Peyer's patch (tissue), 4 donors: ENCODE data around the gene RARB. TPM values are rescaled to one million over a fixed set of nuclear protein-coding genes. Genes with fewer than 3 reads are reported as not detected.

Experiments used
- DNase-seq, 3 donors: peaks; one replicate each; pipeline ENCODE4 v3.0.0-alpha.2; 2017 to 2019
- H3K27ac ChIP-seq, 4 donors: fragments of 200-600 bp; sonication (generic); one replicate each; pipeline ENCODE4 v1.5.1; 2016 to 2019
- H3K27me3 ChIP-seq, 2 donors: fragments of 200-600 bp; sonication (generic); one replicate each; pipeline ENCODE4 v1.5.1; 2019
- H3K36me3 ChIP-seq, 3 donors: fragments of 200-600 bp; sonication (generic); one replicate each; pipeline ENCODE4 v1.5.1; 2016 to 2019
- H3K4me1 ChIP-seq, 4 donors: fragments of 200-600 bp; sonication (generic); one replicate each; pipeline ENCODE4 v1.5.1; 2016 to 2019
- H3K4me3 ChIP-seq, 4 donors: fragments of 200-600 bp; sonication (generic); 1 replicate in 3 of 4; 2 replicates in 1 of 4; pipeline ENCODE4 v1.5.1; 2016 to 2019; ENCODE audit warnings: mild to moderate bottlenecking in 1 of 4
- H3K9me3 ChIP-seq, 4 donors: fragments of 200-600 bp; sonication (generic); one replicate each; pipeline ENCODE4 v1.5.1; 2016 to 2019; ENCODE audit warnings: mild to moderate bottlenecking in 1 of 4
- POLR2A ChIP-seq, 2 donors: fragments of 450-650 bp; IDR thresholded peaks; one replicate each; pipeline ENCODE4 v1.5.1; 2017; ENCODE audit warnings: antibody characterized with exemption in 2 of 2, mild to moderate bottlenecking in 2 of 2, moderate library complexity in 2 of 2
- total RNA-seq, 4 donors: library from RNA; depleted of rRNA; stranded (reverse); fragments of >200 nt; gene quantifications; one replicate each; pipeline ENCODE4 v1.1.0, GENCODE V29; 2016
- TF ChIP-seq, protein P1 (sequence below), 6 experiments: fragments of 450-650 bp in 4 of 6; fragments of 200-600 bp in 2 of 6; sonication (generic) in 1 of 6; IDR thresholded peaks; one replicate each; pipeline ENCODE4 v1.5.1; 2017 to 2019; ENCODE audit warnings: antibody characterized with exemption in 6 of 6, mild to moderate bottlenecking in 3 of 6, moderate library complexity in 1 of 6

RARB gene
- total RNA-seq, 4 donors from 2014 or later, result 0.53 to 4.1 (median 2.9) TPM

DNA sequence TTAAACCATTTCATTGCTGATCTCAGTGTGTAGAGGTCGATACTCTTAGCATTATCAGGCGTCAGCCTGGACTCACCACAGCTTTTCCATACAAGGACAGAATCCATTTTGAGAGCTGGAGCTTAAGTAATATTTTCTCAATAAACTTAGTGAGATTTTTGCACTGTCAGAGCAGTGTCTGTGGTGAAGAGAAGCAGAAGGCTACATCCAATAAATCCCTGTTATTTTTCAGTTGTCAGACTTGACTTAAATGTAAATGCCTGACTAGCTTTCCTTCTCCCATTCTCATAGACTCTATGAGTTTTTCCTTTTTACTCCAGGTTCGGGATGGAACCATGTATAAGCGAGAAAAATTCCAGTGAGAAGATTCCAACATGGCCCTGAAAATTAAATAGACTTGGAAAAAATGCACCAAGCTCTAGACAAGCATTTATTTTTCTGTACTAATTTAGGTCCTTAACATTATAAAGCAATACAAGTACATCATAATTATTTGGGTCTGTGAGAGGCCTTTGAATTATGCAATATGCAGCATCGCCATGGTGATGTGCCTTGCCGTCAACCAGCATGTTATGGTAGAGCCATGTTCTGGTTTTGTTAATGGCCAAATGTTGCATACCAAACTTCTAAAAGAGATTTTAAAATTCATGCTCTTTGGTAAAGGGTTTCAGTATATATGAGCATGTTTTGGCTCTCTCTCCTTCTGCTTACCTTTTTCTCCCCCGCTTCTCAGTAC is 62.0 kb downstream of the RARB start:
- H3K4me1 ChIP-seq, result no peaks in the 10 kb centered on the region
- H3K36me3 ChIP-seq, result no peaks in the 10 kb centered on the region
- TF ChIP-seq, protein P1, sequence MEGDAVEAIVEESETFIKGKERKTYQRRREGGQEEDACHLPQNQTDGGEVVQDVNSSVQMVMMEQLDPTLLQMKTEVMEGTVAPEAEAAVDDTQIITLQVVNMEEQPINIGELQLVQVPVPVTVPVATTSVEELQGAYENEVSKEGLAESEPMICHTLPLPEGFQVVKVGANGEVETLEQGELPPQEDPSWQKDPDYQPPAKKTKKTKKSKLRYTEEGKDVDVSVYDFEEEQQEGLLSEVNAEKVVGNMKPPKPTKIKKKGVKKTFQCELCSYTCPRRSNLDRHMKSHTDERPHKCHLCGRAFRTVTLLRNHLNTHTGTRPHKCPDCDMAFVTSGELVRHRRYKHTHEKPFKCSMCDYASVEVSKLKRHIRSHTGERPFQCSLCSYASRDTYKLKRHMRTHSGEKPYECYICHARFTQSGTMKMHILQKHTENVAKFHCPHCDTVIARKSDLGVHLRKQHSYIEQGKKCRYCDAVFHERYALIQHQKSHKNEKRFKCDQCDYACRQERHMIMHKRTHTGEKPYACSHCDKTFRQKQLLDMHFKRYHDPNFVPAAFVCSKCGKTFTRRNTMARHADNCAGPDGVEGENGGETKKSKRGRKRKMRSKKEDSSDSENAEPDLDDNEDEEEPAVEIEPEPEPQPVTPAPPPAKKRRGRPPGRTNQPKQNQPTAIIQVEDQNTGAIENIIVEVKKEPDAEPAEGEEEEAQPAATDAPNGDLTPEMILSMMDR (IDR thresholded peaks at IDR 0.05), result no peak
- TF ChIP-seq POLR2A (IDR thresholded peaks at IDR 0.05), result no peak
- DNase-seq, result no peak
- peaks cover 0 to 17% (median 0%) of the 10 kb centered on the region in 4 donors for H3K9me3 ChIP-seq
- no peaks in the 10 kb centered on the region for H3K27me3 ChIP-seq
- H3K4me3 ChIP-seq, result no peak overlapping the region
- no peak overlapping the region for H3K27ac ChIP-seq

DNA sequence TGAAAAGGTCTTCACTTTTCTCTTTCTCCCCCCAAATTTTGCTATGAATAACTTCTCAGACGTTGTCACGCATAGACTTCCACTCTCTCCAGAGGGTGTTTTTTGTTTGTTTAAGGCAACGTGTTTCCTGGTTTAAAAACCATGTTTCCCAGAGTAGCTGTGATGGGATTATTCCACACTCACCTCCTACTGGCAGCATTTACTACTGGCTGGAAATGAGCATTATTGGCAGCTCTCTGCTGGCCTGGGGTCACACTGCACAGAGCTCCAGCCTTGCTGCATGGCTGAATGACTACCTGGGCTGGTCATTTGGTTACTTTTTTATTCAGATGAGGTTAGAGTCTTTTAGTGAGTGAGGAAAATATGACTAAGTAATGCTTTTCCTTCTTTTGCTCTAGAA is 65.2 kb downstream of the RARB start:
- TF ChIP-seq POLR2A (IDR thresholded peaks at IDR 0.05), result no peak
- TF ChIP-seq, protein P1 (IDR thresholded peaks at IDR 0.05), result no peak
- no peaks in the 10 kb centered on the region for H3K4me1 ChIP-seq
- H3K27me3 ChIP-seq, result no peaks in the 10 kb centered on the region
- no peak for DNase-seq
- peaks cover 0 to 17% (median 0%) of the 10 kb centered on the region in 4 donors for H3K9me3 ChIP-seq
- no peaks in the 10 kb centered on the region for H3K36me3 ChIP-seq
- H3K4me3 ChIP-seq, result no peak overlapping the region
- H3K27ac ChIP-seq, result no peak overlapping the region

- TF ChIP-seq, protein P1 (IDR thresholded peaks at IDR 0.05), result no peak
- TF ChIP-seq POLR2A (IDR thresholded peaks at IDR 0.05), result no peak
- Histone ChIP-seq H3K36me3 (no peaks in the 10 kb centered on the region), H3K27me3 (no peaks in the 10 kb centered on the region)
These were observed 65.7 kb downstream of the RARB start for GRCh38 chr3:25493786-25494185.

GRCh38 chr3:25495304-25495703 is 67.2 kb downstream of the RARB start:
- Histone ChIP-seq H3K27ac (no peak overlapping the region), H3K4me1 (no peaks in the 10 kb centered on the region), H3K9me3 (peaks cover 0 to 17% (median 0%) of the 10 kb centered on the region in 4 donors), H3K27me3 (no peaks in the 10 kb centered on the region), H3K4me3 (no peak overlapping the region), H3K36me3 (no peaks in the 10 kb centered on the region)
- DNase-seq, result no peak
- TF ChIP-seq POLR2A (IDR thresholded peaks at IDR 0.05), result no peak

More at GRCh38 chr3:25493786-25494185, 65.7 kb downstream of the RARB start:
- Histone ChIP-seq H3K4me1 (no peaks in the 10 kb centered on the region), H3K27ac (no peak overlapping the region), H3K4me3 (no peak overlapping the region), H3K9me3 (peaks cover 0 to 17% (median 0%) of the 10 kb centered on the region in 4 donors)
- no peak for DNase-seq

GRCh38 chr3:25495726-25496253 is 67.7 kb downstream of the RARB start:
- Histone ChIP-seq H3K4me3 (no peak overlapping the region), H3K27ac (no peak overlapping the region), H3K4me1 (no peaks in the 10 kb centered on the region), H3K36me3 (no peaks in the 10 kb centered on the region), H3K27me3 (no peaks in the 10 kb centered on the region), H3K9me3 (peaks cover 0 to 17% (median 0%) of the 10 kb centered on the region in 4 donors)
- DNase-seq, result no peak
- TF ChIP-seq POLR2A (IDR thresholded peaks at IDR 0.05), result no peak
- TF ChIP-seq, protein P1 (IDR thresholded peaks at IDR 0.05), result no peak

DNA sequence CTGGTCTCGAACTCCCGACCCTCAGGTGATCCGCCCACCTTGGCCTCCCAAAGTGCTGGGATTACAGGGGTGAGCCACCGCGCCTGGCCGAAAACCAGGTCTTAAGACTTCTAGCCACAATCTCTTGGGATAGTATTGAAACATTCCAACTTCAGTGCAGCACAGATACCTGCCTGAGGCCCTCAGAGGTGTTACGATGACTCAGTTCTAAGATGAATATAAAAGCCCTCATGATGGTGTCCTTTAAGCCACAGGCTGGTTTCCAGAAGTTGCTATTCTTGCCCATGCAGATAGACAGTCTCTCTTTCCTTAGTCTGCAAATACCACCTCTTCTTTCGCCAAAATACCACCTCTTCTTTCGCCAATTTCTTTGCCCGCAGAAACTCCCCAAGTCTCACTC is 69.0 kb downstream of the RARB start:
- Histone ChIP-seq H3K9me3 (peaks cover 0 to 17% (median 0%) of the 10 kb centered on the region in 4 donors), H3K27me3 (no peaks in the 10 kb centered on the region), H3K27ac (no peak overlapping the region), H3K36me3 (no peaks in the 10 kb centered on the region), H3K4me3 (no peak overlapping the region), H3K4me1 (no peaks in the 10 kb centered on the region)
- no peak for DNase-seq
- TF ChIP-seq, protein P1 (IDR thresholded peaks at IDR 0.05), result no peak
- TF ChIP-seq POLR2A (IDR thresholded peaks at IDR 0.05), result no peak
